NCI-H526 treated with DMSO at 0.1 percent for 48 hours (cell line): Measurements from ENCODE around the gene IL36B.

Experiments used
- DNase-seq: peaks from one replicate; lab custom pipeline; 2025; lab: John Stamatoyannopoulos, UW

Gene IL36B

DNA sequence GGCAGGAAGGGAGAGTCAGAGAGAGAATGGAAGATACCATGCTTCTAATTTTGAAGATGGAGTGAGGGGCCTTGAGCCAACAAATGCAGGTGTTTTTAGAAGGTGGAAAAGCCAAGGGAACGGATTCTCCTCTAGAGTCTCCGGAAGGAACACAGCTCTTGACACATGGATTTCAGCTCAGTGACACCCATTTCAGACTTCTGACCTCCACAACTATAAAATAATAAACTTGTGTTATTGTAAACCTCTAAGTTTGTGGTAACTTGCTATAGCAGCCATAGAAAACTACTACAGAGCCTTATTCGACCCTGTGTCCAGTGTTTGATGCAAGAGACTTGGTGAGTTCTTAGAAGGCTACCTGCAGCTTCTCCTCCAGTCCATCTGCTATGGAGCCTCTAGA is 22.9 kb upstream of the IL36B start:
- DNase-seq = no peak

DNA sequence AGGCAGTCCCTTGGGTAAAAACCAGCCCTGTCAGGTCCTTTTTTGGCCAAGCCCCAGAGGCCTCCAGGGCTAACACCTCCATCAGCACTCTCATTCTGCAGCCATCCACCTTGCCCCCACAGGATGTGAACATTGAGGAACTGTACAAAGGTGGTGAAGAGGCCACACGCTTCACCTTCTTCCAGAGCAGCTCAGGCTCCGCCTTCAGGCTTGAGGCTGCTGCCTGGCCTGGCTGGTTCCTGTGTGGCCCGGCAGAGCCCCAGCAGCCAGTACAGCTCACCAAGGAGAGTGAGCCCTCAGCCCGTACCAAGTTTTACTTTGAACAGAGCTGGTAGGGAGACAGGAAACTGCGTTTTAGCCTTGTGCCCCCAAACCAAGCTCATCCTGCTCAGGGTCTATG is 22.4 kb upstream of the IL36B start:
- DNase-seq = no peak

DNA sequence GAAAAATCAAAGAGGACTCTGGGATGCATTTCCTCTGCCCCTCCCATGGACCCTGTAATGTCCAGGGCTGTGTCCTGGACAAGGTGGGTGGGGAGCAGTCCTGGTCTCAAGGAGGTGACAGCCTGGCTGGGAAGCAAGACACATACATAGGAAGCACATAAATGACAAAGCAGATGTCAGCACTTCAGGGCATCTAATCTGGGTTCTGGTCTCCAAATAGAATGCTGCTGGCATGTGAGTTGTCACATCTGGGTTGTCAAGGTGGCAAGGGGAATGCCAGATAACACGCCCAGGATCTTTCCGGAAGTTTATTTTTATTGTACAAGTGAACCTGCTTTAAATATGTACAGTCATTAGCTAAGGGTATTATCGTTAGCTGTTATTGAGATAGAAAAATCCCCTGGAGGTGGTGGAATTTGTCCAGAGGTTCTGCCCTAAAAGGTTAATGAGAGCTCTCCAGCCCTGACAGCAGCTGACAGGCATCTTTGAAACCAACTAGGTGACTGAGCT is 20.7 kb upstream of the IL36B start:
- no peak for DNase-seq

DNA sequence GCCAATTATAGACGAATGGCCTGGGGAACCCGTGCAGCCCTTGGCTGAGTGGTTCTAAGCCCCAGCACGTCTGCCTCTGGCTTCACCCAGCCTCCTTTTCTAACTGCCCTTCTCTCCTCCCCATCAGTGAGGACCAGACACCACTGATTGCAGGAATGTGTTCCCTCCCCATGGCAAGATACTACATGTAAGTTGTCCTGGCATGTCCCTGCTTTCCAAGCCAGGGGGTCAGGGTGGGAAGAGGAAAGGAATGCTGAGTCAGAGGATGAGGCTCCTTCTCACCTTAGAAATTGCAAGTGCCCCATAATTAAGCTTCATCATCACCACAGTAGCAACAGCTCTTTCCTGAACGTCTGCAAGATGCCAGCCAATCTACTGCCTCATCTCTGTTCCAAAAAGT is 19.9 kb upstream of the IL36B start:
- no peak for DNase-seq

DNA sequence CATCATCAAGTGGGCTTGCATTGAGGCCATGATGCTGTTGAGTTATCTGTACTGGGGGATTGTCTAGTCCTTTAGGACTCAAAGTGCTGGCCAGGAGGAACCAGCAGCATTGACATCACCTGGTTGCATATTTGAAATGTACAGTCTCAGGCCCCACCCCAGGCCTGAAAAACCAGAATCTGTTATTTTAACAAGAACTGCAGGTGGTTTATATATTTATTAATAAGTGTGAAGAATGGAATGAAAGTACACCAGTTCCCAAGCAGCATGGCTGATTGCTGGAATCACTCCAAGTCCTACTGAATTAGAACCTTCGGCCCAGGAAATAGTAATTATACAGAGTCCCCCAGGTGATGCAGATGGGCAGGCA is 17.9 kb upstream of the IL36B start:
- no peak for DNase-seq

DNA sequence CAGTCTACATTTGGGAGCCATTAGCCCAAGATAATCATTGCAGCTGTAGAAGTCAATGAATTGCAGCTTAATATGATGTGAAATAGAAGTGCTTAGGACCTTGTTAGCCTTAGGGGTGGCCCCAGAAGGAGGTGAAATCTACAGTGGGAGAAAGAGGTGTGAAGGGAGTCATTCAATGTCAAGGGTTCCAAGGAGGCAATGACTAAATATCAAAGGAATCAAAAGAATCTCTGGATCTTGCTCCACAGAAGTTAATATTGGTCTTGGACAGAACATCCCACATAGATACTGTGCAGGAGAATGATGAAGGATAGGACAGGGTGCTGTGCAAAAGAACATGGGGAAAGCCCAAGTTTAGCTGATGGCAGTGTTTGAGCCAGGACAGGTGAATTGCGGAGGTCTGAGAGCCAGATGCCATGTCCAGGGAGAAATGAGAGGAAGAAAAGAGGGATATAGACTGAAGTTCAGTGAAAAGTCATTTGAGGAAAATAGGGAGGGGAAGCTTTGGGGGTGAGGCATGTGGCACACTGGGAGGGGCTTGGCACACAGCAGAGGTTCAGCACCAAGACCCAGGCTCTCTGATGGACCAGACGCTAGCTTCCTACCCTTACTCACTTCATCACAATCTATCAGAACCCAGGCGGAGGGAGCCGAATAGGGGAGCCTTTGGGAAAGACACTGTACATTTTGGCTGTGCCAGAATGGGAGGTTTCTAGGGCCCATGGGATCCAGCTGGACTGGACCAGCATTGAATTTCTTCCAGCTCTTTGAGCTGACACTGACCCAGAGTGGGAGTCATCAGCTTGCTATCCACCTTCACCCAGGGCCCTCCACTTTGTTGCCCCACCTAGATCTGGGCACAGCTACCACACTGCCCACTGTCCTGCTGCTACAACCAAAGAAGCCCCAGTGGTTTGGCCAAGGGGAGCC is 17.3 kb upstream of the IL36B start:
- no peak for DNase-seq

DNA sequence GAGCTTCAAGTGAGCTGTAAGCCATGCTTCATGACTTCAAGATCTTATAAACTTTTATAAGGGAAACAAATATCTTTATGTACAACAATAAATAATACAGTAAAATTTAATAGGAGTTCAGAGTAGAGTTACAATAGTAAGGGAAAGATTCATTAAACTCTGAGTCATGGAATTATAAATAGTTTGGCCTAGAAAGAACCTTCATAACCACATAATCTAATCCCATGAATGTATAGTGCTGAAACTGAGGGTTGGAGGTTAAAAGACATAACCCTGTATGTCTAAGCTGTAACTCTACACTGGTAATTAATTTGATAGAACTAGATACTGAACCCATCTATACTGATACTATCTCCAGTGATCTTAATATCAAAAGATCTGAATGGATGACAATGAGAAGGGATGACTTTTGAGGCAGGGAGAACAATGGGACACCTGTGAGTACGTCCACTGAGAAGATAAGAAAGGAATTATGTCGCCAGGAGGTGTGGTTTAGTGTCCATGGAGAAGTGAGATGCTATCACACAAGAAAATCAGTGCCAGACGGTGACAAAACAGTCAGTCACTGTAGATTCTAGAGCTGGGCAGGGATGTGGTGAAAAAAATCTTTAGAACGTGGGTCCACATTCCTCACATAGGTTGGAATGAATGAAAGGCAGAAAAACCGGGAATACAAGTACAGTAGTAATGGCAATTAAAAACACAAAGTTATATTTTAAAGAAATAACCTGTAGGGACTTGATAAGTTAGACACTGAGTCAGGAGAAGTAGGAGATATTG is 16.2 kb upstream of the IL36B start:
- DNase-seq = no peak

DNA sequence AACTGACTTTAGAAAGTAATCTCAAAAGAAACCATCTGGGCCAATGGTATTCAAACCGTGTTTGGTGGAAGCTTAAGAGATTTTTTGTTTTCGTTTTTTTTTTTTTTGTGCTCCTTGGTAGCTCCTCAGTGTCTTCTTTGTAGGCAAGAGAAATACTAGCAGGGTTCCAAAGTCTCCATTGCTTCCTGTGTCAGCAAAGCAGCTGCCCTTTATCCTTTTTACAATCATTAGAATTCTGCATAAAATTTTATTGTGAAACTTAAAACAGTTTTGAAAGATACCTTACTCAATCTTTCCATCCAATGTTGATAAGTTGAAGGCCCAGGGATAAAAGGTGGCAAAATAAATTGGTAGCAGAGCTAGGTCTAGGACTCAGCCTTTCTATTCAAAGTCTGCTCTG is 15.6 kb upstream of the IL36B start:
- DNase-seq = no peak

DNA sequence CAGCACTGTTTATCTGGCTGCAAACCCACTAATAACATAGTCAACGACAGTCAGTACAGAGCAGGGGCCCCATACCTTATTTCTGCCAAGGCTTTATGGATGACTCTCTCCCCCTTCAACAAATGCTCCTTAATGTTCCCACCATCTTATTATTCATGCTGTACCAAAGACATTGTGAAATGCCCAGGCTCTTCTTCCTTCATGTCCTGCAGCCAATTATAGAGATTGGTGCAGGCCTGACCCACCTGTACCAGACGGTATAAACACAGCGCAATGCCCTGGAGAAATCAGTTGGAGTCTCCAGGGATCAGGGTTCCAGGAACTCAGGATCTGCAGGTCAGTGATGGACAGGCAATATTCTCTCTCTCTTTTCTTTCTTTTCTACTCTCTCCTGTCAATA is 15.0 kb upstream of the IL36B start, which contains the start of gene IL1F10:
IL1F10 (plus strand) TSS at position 290 of the 400 bp plus-strand sequence. CDS start 4,769 bp downstream, outside the sequence.
- no peak for DNase-seq

DNA sequence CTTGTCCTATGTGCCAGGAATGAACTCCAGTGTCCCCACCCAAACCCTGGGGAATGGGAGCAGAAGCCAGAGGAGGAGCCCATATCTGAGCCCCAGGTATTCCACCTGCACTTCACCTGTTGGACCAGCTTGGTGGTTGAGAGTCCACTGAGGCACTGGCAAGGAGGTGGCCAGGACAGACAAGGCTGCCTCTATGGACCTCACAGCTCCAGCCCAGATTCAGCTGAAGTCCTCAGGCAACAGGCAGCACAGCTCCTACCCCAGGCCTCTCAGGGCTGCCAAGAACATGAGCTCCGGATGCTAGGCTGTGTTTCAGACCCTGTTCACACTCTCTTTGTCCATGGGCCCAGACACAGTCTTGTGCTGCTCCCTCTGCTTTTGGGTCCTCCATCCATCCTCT is 12.2 kb upstream of the IL36B start:
- DNase-seq = no peak

DNA sequence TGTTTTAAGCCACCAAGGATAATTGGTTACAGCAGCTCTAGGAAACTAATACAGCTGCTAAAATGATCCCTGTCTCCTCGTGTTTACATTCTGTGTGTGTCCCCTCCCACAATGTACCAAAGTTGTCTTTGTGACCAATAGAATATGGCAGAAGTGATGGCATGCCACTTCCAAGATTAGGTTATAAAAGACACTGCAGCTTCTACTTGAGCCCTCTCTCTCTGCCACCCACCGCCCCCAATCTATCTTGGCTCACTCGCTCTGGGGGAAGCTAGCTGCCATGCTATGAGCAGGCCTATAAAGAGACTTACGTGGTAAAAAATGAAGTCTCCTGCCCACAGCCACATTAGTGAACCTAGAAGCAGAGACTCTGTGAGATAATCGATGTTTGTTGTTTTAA is 11.6 kb upstream of the IL36B start:
- DNase-seq = no peak

DNA sequence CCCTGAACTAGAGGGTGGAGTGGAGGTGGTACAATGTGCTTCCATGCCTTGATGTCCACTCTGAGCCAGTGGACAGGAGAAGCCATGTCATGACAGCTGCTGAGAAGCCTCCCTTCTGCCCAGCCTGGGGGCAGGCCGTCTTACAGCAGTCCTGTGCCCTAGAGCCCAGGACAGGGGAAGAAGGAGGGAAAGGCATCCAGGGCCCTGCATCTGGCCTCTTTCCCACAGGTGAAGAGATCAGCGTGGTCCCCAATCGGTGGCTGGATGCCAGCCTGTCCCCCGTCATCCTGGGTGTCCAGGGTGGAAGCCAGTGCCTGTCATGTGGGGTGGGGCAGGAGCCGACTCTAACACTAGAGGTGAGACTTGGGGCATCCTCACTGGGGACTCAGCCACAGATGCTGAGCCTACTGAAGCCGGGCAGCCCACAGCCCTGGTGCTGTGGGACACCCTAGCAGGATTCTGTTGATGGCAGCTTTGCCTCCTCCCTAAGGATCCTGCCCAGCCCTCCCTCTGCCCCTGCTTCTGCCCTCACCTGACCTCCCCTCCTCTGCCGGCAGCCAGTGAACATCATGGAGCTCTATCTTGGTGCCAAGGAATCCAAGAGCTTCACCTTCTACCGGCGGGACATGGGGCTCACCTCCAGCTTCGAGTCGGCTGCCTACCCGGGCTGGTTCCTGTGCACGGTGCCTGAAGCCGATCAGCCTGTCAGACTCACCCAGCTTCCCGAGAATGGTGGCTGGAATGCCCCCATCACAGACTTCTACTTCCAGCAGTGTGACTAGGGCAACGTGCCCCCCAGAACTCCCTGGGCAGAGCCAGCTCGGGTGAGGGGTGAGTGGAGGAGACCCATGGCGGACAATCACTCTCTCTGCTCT is 9.5 kb upstream of the IL36B start:
- no peak for DNase-seq

DNA sequence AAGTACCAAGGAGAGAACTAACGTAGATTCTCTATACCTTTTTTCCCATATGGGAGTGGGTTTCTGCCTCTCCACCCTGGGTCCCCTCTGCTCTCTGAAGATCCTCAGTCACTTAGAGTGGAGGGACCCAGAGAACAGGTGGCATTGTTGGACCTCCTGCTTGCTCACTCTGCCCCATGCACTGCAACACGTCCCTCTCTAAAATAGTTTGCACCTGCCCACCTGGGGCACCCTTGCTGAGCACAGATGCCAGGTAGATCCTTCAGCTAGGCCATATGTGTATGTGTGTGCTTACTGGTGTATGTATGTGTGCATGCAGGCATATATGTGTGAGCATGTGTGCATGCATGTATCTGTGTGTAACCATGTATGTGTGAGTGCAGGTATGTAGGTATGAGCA is 8.6 kb upstream of the IL36B start:
- DNase-seq = no peak

DNA sequence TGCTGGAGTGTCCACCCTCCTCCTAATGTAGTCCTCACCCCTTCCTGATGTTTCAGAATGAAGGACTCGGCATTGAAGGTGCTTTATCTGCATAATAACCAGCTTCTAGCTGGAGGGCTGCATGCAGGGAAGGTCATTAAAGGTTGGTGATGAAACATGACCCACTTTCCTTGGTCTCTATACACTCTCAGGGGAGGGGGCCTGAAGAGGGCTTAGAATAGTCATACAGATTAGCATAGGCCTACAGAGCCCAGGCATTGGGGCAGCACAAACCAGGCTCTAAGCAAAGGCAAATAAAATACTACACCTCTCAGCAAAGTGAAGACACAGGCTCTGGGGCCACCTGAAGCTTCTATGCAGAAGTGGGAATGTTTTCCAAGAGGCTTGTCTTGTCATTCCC is 8.1 kb upstream of the IL36B start:
- DNase-seq = no peak

DNA sequence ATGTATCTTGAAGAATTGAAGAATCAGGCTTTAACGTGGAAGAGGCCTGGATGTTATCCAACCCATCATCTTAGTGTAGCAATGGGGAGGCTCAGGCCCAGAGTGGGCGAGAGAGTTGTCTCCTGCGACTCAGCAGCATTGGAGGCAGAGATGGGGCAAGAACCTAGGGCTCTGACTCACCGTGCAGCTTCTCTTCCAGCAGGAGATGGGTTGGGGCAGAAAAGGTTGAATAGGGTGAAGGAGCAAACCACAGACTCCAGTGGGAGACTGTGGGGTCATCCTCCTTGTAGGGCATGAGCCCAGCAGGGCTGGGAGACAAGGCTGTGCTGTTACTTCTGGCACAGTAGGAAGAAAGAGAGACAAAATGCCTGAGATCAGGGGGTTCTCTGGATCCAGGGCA is 7.7 kb upstream of the IL36B start:
- no peak for DNase-seq

DNA sequence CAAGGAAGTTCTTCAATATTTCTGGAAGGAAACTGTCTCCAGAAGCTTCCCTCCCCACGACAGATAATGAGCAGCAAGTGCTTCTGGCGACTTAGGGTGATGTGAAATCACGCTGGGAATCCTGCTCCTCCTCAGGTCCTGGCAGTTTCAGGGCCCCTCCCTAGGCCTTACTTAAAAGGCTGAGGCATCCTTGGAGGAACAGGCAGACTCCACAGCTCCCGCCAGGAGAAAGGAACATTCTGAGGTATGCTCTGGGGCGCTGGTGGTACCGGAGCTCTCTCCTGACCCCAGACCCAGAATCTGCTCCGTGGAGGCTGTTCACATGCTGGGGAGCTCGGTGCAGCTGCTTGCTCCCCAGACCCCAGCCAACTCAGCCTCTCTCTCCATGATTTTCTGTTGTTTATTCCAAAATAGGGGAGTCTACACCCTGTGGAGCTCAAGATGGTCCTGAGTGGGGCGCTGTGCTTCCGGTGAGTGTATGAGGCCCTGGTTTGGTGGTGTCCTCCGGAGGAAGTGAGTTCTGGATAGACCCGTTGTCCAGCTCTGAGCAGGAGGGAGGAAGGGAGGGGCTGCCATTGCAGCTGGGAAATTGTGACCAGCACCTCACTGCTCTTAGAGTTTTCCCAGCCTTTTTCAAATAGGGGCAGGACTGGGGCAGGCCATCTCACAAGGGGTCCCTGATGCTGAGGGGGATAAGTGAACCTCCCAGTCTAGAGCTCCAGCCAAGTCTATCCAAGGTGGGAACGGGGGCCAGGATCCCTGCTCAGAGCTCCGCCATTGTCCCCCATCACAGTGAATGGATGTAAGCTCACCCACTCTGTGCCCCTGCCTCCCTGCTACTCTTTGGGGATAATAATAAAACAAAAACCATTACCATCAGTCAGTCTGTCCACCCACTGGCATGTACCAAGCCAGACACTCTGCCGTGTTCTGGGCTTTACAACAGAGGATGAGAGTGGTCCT is 6.6 kb upstream of the IL36B start, which contains the start of gene IL36RN:
IL36RN (plus strand) TSS at position 201 of the 963 bp plus-strand sequence; CDS start at position 442, 241 bp downstream.
- no peak for DNase-seq

DNA sequence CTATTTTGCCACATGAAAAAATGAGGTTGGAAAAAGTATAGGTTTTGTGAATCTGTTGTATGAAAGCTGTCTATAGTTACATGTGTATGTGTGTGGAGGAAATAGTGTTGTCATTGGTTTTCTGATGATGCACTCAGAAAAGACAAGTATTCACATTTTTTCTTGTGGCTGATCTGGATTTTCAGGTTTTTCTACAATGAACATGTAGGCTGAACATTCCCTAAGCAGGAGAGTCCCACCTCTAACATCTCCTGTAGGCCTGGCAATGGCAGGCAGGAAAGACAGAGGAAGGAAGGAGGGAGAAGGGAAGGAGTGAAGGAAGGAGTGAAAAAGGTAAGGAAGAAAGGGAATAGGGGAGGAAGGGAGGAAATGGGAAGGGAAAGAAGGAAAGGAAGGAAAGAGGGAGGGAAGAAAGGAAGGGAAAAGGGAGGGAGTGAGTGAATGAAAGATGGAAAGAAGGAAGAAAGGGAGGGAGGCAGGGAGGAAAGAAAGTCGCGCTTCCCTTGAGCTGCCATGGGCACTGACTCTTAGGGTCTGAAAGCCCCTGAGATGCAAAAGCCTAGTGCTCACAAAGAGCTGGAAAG is 5.8 kb upstream of the IL36B start:
- DNase-seq = no peak

DNA sequence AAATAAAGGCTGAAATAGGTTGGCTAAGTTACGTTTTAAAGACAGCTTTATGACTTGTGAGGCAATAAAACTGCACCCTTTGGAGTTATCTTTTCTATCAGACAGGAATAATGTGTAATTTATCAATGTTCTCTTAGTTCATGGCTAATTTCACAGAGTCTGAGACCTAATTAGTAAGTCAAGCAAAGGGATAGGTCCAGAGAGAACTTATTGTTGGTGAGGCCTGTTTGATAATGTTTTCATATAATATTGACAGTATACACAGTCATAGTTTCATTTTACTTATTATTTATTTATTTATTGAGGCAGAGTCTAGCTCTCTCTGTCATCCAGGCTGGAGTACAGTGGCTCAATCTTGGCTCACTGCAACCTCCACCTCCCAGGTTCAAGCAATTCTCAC is 4.5 kb upstream of the IL36B start:
- no peak for DNase-seq

DNA sequence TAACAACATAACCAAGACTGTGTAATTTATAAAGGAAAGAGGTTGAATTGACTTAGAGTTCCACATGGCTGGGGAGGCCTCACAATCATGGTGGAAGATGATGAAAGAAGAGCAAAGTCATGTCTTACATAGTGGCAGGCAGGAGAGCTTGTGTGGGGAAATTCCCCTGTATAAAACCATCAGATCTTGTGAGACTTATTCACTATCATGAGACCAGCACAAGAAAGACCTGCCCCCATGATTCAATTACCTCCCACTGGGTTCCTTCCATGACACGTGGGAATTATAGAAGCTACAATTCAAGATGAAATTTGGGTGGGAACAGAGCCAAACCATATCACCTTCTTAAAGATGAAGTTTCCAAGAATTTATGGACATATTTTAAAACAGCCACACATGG is 3.9 kb upstream of the IL36B start:
- DNase-seq = no peak

DNA sequence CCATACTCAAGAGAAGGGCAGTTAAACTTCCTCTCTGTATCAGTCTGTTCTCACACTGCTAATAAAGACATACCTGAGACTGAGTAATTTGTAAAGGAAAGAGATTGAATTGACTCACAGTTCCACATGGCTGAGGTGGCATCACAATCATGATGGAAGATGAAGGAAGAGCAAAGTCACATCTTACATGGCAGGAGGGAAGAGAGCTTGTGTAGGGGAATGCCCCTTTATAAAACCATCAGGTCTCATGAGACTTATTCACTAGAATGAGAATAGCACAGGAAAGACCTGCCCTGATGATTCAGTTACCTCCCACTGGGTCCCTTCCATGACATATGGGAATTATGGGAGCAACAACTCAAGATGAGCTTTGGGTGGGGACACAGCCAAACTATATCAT is 1.4 kb upstream of the IL36B start:
- DNase-seq = no peak
